Fibroblast of skin of right quadriceps (primary cell): ENCODE results near the gene DCT.
A peak's percentile ranks its signal among the peaks of the same experiment; 100 is the strongest.

Experiments
- DNase-seq: peaks from one replicate; pipeline ENCODE4 v3.0.0-alpha.2; 2013

DCT gene

GRCh38 chr13:94390881-94391280, 88.6 kb downstream of the DCT start:
- DNase-seq, result peak; percentile 51

- DNase-seq, result peak; percentile 39
These were observed 89.7 kb downstream of the DCT start for GRCh38 chr13:94389604-94390351.

- no peak for DNase-seq
These were observed 92.4 kb downstream of the DCT start for GRCh38 chr13:94387047-94387446.
